K562 (cell line): ENCODE data around the gene PPP4R3A. TPM values are rescaled to one million over a fixed set of nuclear protein-coding genes. Genes with fewer than 3 reads are reported as not detected.

ENCODE experiments used
- ATAC-seq: fragments of 200-7000 bp; cut with Tn5 transposase; 3 replicates; pipeline ENCODE4 v1.9.1; 2020; ENCODE audit warnings: moderate library complexity
- BruUV-seq: library from RNA; stranded (reverse); fragments of 400-500 nt; replicated peaks from 2 replicates; lab custom pipeline; 2021; lab: Mats Ljungman, UMichigan
- CTCF ChIA-PET: fragments of 300-600 bp; formaldehyde crosslinking; extraction: SDS; loops from one replicate; lab custom pipeline; 2021; ENCODE audit warnings: low intra/inter-chr PET ratio; lab: Yijun Ruan, JAX
- POLR2A ChIA-PET: fragments of 300-600, 350-650 bp; sonication (Branson Sonifier 250); formaldehyde crosslinking; extraction: SDS; loops from one replicate; lab custom pipeline; 2021; ENCODE audit warnings: antibody characterized with exemption, inconsistent platforms; lab: Yijun Ruan, JAX
- DNase-seq, 4 experiments: peaks; one replicate each; pipeline versions ENCODE4 v3.0.0 to v3.0.0-alpha.2; 2011 to 2018; ENCODE audit warnings: low spot score in 3 of 4, mixed read lengths in 3 of 4; ENCODE audit errors: extremely low read depth in 1 of 4
- FAIRE-seq: peaks from 2 replicates; lab custom pipeline; 2011; peaks lifted over from hg19 to GRCh38; lab: Jason Lieb, UNC
- H2AFZ ChIP-seq: 2 replicates; pipeline ENCODE4 v1.6.0; 2011; ENCODE audit warnings: low read depth, low read length, control low read depth, inconsistent platforms
- H3K27ac ChIP-seq: fragments of 200-600 bp; 3 replicates; pipeline ENCODE4 v1.8.0; 2011; ENCODE audit warnings: low read depth, mild to moderate bottlenecking, control low read depth, inconsistent platforms, low read length, moderate library complexity, mixed read lengths; ENCODE audit errors: extremely low read depth
- H3K27me3 ChIP-seq, 2 experiments: fragments of 300-600 bp in 1 of 2; 2 replicates in 1 of 2; 3 replicates in 1 of 2; pipeline versions ENCODE4 v1.6.0 to v1.8.0; 2011; ENCODE audit warnings: inconsistent platforms in 2 of 2, low read length in 2 of 2, mild to moderate bottlenecking in 1 of 2, mixed read lengths in 1 of 2, moderate library complexity in 1 of 2; ENCODE audit not compliant: control insufficient read depth in 2 of 2, insufficient read depth in 2 of 2
- H3K36me3 ChIP-seq: fragments of 300-600 bp; 3 replicates; pipeline ENCODE4 v1.8.0; 2011; ENCODE audit warnings: mild to moderate bottlenecking, low read length, inconsistent platforms; ENCODE audit not compliant: control insufficient read depth, insufficient read depth
- H3K4me1 ChIP-seq, 2 experiments: fragments of 200-600 bp in 1 of 2; replicated peaks in 1 of 2; 2 replicates in 1 of 2; 3 replicates in 1 of 2; pipeline versions ENCODE4 v1.5.1 to v1.8.0; 2011; ENCODE audit warnings: inconsistent platforms in 2 of 2, low read length in 2 of 2, mild to moderate bottlenecking in 1 of 2, mixed read lengths in 1 of 2, moderate library complexity in 1 of 2; ENCODE audit not compliant: control insufficient read depth in 2 of 2, insufficient read depth in 2 of 2
- H3K4me2 ChIP-seq: 2 replicates; pipeline ENCODE4 v1.6.1; 2011; ENCODE audit warnings: low read length, control low read depth, inconsistent platforms, mixed read lengths; ENCODE audit not compliant: insufficient read depth
- H3K4me3 ChIP-seq: fragments of 200-600 bp; sonication (generic), shearing (Covaris generic); 2 replicates; pipeline ENCODE4 v1.5.1; 2016; ENCODE audit warnings: control low read depth, inconsistent platforms
- H3K79me2 ChIP-seq: fragments of 200-600 bp; 3 replicates; pipeline ENCODE4 v1.8.0; 2011; ENCODE audit warnings: low read length, inconsistent platforms; ENCODE audit not compliant: control insufficient read depth, insufficient read depth
- H3K9ac ChIP-seq, 2 experiments: 2 replicates each; pipeline versions ENCODE4 v1.6.0 to v1.6.1; 2011; ENCODE audit warnings: low read depth in 2 of 2, low read length in 2 of 2, control low read depth in 1 of 2, inconsistent platforms in 1 of 2, mild to moderate bottlenecking in 1 of 2, mixed read lengths in 1 of 2; ENCODE audit not compliant: insufficient read depth in 1 of 2
- H3K9me1 ChIP-seq: one replicate; pipeline ENCODE4 v1.6.0; 2011; ENCODE audit warnings: inconsistent platforms, mild to moderate bottlenecking, low read length, moderate library complexity; ENCODE audit not compliant: control insufficient read depth, insufficient read depth
- H3K9me3 ChIP-seq: replicated peaks from 2 replicates; pipeline ENCODE4 v1.5.1; 2011; ENCODE audit warnings: low read depth, low read length, inconsistent platforms; ENCODE audit not compliant: control insufficient read depth, insufficient read depth
- H4K20me1 ChIP-seq: replicated peaks from 2 replicates; pipeline ENCODE4 v1.6.1; 2011; ENCODE audit warnings: low read length, inconsistent platforms, mixed read lengths; ENCODE audit not compliant: control insufficient read depth, insufficient read depth
- CAMTA2 ChIP-seq: fragments of 250-450 bp; sonication (Bioruptor Pico); conservative IDR thresholded peaks from 2 replicates; pipeline ENCODE4 v1.5.1; 2022
- CHD1 ChIP-seq: fragments of 200-600 bp; sonication (generic); IDR thresholded peaks from one replicate; pipeline ENCODE4 v1.6.1; 2012; ENCODE audit warnings: mild to moderate bottlenecking, moderate library complexity, low read length, inconsistent platforms
- HMGN3 ChIP-seq: IDR thresholded peaks from 2 replicates; pipeline ENCODE4 v1.6.1; 2011; ENCODE audit warnings: borderline replicate concordance, low read depth, mild to moderate bottlenecking, mixed read lengths, low read length; ENCODE audit not compliant: insufficient read length; ENCODE audit errors: extremely low read depth
- MECOM ChIP-seq: fragments of 250-450 bp; sonication (Bioruptor Pico); IDR thresholded peaks from 2 replicates; pipeline ENCODE4 v1.8.0; 2022; ENCODE audit warnings: inconsistent platforms
- RB1 ChIP-seq: fragments of 450-650 bp; IDR thresholded peaks from 2 replicates; pipeline ENCODE4 v1.6.1; 2017; ENCODE audit warnings: low read depth, mild to moderate bottlenecking
- SETDB1 ChIP-seq: IDR thresholded peaks from one replicate; pipeline ENCODE4 v1.6.1; 2012; ENCODE audit warnings: low read length, control low read depth, inconsistent platforms
- TAL1 ChIP-seq: fragments of 450-650 bp; IDR thresholded peaks from 2 replicates; pipeline ENCODE4 v1.6.1; 2016; ENCODE audit warnings: mild to moderate bottlenecking
- ZNF23 ChIP-seq: fragments of 250-450 bp; sonication (Bioruptor Pico); IDR thresholded peaks from 2 replicates; pipeline ENCODE4 v1.4.0; 2020; ENCODE audit warnings: mild to moderate bottlenecking
- WGBS: fragments of 100-300 bp; shearing (Covaris generic); methylation state at CpG from one replicate; pipeline ENCODE4 v1.1.6; 2016; ENCODE audit warnings: low coverage, mixed read lengths; ENCODE audit not compliant: insufficient coverage; ENCODE audit errors: missing lambda C conversion rate; 5-methylcytosine and 5-hydroxymethylcytosine counted together
- in situ Hi-C: fragments of 300-500 bp; cut with MboI; formaldehyde crosslinking; loops from 4 replicates; pipeline ENCODE4 v1.15.0; 2018; ENCODE audit warnings: inconsistent platforms, mixed read lengths
- intact Hi-C: fragments of 100-400 bp; cut with micrococcal nuclease; formaldehyde crosslinking; loops from 2 replicates; pipeline ENCODE4 v1.14.2; 2022
- polyA plus RNA-seq, 8 experiments: library from polyadenylated mRNA; depleted of rRNA in 4 of 8; stranded (reverse) in 5 of 8; unstranded in 3 of 8; fragments of >200 nt; fragmentation: Nextera tagmentation in 2 of 8; fragmentation: Illumina TruSeq in 1 of 8; extraction: Ambion mirVana in 2 of 8; extraction: Trizol in 1 of 8; gene quantifications; 2 replicates each; pipeline versions ENCODE4 v1.2.1 to v1.2.3, GENCODE V29; 2011 to 2014; ENCODE audit warnings: inconsistent platforms in 1 of 8, missing spikeins in 1 of 8
- total RNA-seq, 7 experiments: library from RNA; depleted of rRNA in 6 of 7; stranded (reverse); fragments of >200 nt in 6 of 7; fragmentation: Illumina TruSeq in 2 of 7; extraction: Trizol in 2 of 7; gene quantifications; 2 replicates each; pipeline versions ENCODE4 v1.2.1 to v1.2.3, GENCODE V29; 2011 to 2021; ENCODE audit warnings: low replicate concordance in 1 of 7

Gene PPP4R3A
- total and polyA plus RNA-seq, 9 of the 15 experiments (the other 6 are each of a cell fraction or from before 2014, with no cell fraction given) = 9.5 to 54.9 (median 44.9) TPM

DNA sequence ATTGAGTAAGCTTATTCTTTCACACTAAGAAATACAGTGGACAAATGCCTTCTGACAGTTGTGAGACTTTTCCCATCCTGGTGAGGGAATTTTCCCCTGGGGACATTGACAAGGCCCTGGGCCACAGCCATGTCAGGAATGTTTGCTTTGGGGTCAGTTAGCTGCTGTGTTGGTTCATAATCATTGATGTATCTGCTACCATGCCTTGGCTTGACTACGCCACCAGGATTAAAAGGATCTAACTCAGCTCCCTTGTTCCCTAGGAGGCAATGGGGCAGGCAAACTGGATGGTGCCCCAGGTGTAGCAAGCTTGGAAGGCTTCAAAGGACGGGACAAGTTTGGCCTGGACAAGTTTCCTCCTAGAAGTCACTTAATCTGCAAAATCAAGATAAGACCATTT, 89.4 kb downstream of the PPP4R3A start:
- 100% methylated on average over 1 of the region's 2 CpGs for WGBS
- TF ChIP-seq MECOM (CRISPR knock-in tag) = no peak
- TF ChIP-seq TAL1 = no peak
- ATAC-seq (no peak), DNase-seq (no peak), FAIRE-seq (no peak)
- POLR2A ChIA-PET = interaction anchor here (1.3 kb wide), 1 partner anchor 18 kb away, joined by 3 read pairs; no protein-coding TSS in a partner anchor
- no peak overlapping the region for H3K4me3 ChIP-seq
- H3K9ac ChIP-seq = no peak overlapping the region
- no TSS peak for BruUV-seq
- in situ Hi-C loops (loop anchor here (10.0 kb wide), 1 partner anchor 96 kb away; no protein-coding TSS in a partner anchor), intact Hi-C loops (no loop called here)
- H4K20me1 ChIP-seq = no peaks in the 10 kb centered on the region
- no peak overlapping the region for H3K27ac ChIP-seq
- peaks cover 18 to 35% of the 10 kb centered on the region in 2 experiments; a peak in 4 of 5 replicates for H3K4me1 ChIP-seq
- no peaks in the 10 kb centered on the region for H3K27me3 ChIP-seq
- H3K9me3 ChIP-seq = no peaks in the 10 kb centered on the region
- CTCF ChIA-PET = no interaction called here
- H2AFZ ChIP-seq = no peak overlapping the region
- H3K36me3 ChIP-seq = 0 out of 3 replicates have a peak, but pooled peaks cover 6% of the 10 kb centered on the region
- H3K4me2 ChIP-seq = no peak overlapping the region
- H3K79me2 ChIP-seq = peaks cover 24% of the 10 kb centered on the region
- H3K9me1 ChIP-seq = no peaks in the 10 kb centered on the region

DNA sequence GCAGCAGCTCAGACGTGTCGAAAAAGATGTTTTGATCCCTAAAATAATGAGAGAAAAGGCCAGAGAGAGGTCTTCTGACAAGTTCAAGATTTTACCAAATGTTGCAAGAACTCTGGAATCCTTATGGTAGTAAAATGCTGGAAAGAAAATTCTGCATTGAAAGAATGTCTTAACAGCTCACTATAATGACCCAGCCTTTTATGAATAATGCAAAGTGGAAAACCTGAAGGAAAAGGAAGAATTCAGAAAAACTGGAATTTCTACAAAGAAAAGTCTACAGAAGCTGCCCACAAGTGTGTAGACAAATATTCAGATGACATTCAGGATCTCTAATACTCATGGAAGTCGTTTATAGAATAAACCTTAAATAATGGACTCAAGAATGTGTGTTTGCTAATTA, 90.7 kb downstream of the PPP4R3A start:
- intact Hi-C loops = loop anchor here (5.0 to 10.0 kb wide), 2 partner anchors 57 to 245 kb away; no protein-coding TSS in a partner anchor
- no peak for TF ChIP-seq RB1
- no peak for TF ChIP-seq CAMTA2 (CRISPR knock-in tag)
- no peak for TF ChIP-seq ZNF23 (CRISPR knock-in tag)
- TF ChIP-seq HMGN3 = no peak
- TF ChIP-seq SETDB1 = no peak
- TF ChIP-seq CHD1 = no peak
- TF ChIP-seq, all 486 proteins: peak for 0
- no peaks in the 10 kb centered on the region for H3K27me3 ChIP-seq
- no peak overlapping the region for H3K4me3 ChIP-seq
- ATAC-seq (no peak), DNase-seq (no peak), FAIRE-seq (no peak)
- 10% methylated on average over 3 of the region's 3 CpGs for WGBS
- H3K27ac ChIP-seq = no peak overlapping the region
- ChIA-PET POLR2A (no interaction called here), CTCF (interaction anchor here (0.7 to 0.9 kb wide), 2 partner anchors 14 to 96 kb away, joined by 4 to 6 read pairs; no protein-coding TSS in a partner anchor)
- no peak overlapping the region for H3K4me2 ChIP-seq
- H3K4me1 ChIP-seq = peaks cover 18 to 26% of the 10 kb centered on the region in 2 experiments; a peak in 4 of 5 replicates
- H3K9ac ChIP-seq = no peak overlapping the region
- BruUV-seq = no TSS peak
- in situ Hi-C loops = no loop called here
- H3K36me3 ChIP-seq = peaks cover 15% of the 10 kb centered on the region; the same call in 1 of the 3 replicates
- no peaks in the 10 kb centered on the region for H4K20me1 ChIP-seq
- H3K9me3 ChIP-seq = no peaks in the 10 kb centered on the region
- no peaks in the 10 kb centered on the region for H3K9me1 ChIP-seq
- peaks cover 25% of the 10 kb centered on the region for H3K79me2 ChIP-seq
- H2AFZ ChIP-seq = no peak overlapping the region
